Measurements from ENCODE around the gene RNF2.

DNA sequence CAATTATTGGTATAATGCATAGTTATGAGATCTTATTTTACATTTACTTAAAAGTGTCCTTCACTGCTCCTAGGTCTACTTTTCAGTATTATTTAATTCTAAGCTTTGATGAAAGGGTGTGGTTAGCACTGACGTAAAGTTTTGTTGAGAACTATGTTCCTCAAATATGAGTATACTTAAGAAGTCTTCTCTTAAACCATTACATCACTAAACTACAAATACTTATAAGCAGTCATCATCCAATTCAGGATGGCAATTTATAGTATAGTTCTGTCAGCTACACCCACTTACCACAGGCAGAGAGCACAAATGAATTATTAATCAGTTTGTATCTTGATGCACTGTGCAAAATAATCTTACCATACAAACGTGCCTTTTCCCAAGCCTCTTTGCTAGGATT, 84.3 kb downstream of the RNF2 start:
- no peak for TF ChIP-seq POLR2A (IDR thresholded peaks at IDR 0.05)
- TF ChIP-seq, protein P1, sequence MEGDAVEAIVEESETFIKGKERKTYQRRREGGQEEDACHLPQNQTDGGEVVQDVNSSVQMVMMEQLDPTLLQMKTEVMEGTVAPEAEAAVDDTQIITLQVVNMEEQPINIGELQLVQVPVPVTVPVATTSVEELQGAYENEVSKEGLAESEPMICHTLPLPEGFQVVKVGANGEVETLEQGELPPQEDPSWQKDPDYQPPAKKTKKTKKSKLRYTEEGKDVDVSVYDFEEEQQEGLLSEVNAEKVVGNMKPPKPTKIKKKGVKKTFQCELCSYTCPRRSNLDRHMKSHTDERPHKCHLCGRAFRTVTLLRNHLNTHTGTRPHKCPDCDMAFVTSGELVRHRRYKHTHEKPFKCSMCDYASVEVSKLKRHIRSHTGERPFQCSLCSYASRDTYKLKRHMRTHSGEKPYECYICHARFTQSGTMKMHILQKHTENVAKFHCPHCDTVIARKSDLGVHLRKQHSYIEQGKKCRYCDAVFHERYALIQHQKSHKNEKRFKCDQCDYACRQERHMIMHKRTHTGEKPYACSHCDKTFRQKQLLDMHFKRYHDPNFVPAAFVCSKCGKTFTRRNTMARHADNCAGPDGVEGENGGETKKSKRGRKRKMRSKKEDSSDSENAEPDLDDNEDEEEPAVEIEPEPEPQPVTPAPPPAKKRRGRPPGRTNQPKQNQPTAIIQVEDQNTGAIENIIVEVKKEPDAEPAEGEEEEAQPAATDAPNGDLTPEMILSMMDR (IDR thresholded peaks at IDR 0.05) = no peak
